Pancreas (tissue), 10 donors: Measurements from ENCODE around the gene RBM20. TPM values are rescaled to one million over a fixed set of nuclear protein-coding genes. Genes with fewer than 3 reads are reported as not detected.

Experiments
- ATAC-seq, 4 donors: fragments of 200-7000 bp; cut with Tn5 transposase; one replicate each; pipeline versions ENCODE4 v1.8.0 to v1.9.1; 2020; ENCODE audit warnings: mild to moderate bottlenecking in 4 of 4, moderate library complexity in 4 of 4
- DNase-seq, 6 donors: peaks; one replicate each; pipeline ENCODE4 v3.0.0-alpha.2; 2020
- FAIRE-seq: peaks from 2 replicates; lab custom pipeline; 2012; peaks lifted over from hg19 to GRCh38; lab: Jason Lieb, UNC
- H3K27ac ChIP-seq, 4 donors: fragments of 200-600 bp; sonication (generic); 1 replicate in 3 of 4; 2 replicates in 1 of 4; pipeline versions ENCODE4 v1.5.0 to v1.8.0; 2020
- H3K27me3 ChIP-seq, 4 donors: fragments of 200-600 bp; one replicate each; pipeline ENCODE4 v1.8.0; 2021
- H3K36me3 ChIP-seq, 3 donors: fragments of 200-600 bp; sonication (generic) in 1 of 3; one replicate each; pipeline versions ENCODE4 v1.5.0 to v1.8.0; 2020 to 2021
- H3K4me1 ChIP-seq, 3 donors: fragments of 200-600 bp; one replicate each; pipeline ENCODE4 v1.8.0; 2021
- H3K4me3 ChIP-seq, 4 donors: fragments of 200-600 bp; sonication (generic) in 2 of 4; one replicate each; pipeline versions ENCODE4 v1.5.0 to v1.8.0; 2020 to 2021
- H3K9me3 ChIP-seq, 4 donors: fragments of 200-600 bp; one replicate each; pipeline ENCODE4 v1.8.0; 2021
- WGBS, 2 donors: extraction: QIAGEN DNeasy Blood & Tissue Kit; methylation state at CpG; one replicate each; pipeline ENCODE4 v1.1.7; 2013; 5-methylcytosine and 5-hydroxymethylcytosine counted together
- intact Hi-C, 3 donors: fragments of 100-400 bp; cut with DNase I; formaldehyde crosslinking; loops; one replicate each; pipeline versions ENCODE4 v1.11.1 to v1.14.2; 2022
- polyA plus RNA-seq, 2 donors: library from polyadenylated mRNA; stranded (reverse); fragments of 200-250 nt; gene quantifications; one replicate each; pipeline ENCODE4 v1.2.3, GENCODE V29; 2013
- total RNA-seq, 6 donors: library from RNA; stranded (reverse); fragmentation: NEBNext Ultra II Directional in 4 of 6; extraction: Animal tissue kit (Norgen Biotek cat#: 25700) in 4 of 6; gene quantifications; one replicate each; pipeline versions ENCODE4 v1.2.1 to v1.2.4, GENCODE V29; 2021 to 2023
- TF ChIP-seq, protein P1 (sequence below), 4 donors: fragments of 200-600 bp; sonication (generic) in 3 of 4; IDR thresholded peaks; one replicate each; pipeline versions ENCODE4 v1.5.0 to v1.8.0; 2021; ENCODE audit warnings: antibody characterized with exemption in 4 of 4
- donor health status: healthy with polysubstance abuse.
- donor health status: DM: no; HTN: no; CAD: no; lungs with moderate emphysema.
- donor health status: DM: no; HTN: no; CAD: no.
- donor health status: control.
- donor health status: control.
- donor health status: Bipolar disorder and iron deficiency.
- donor health status: DM: yes; HTN: yes; CAD: no.
- donor health status: DM: no; HTN: no; CAD: no.
- donor health status: DM: no; HTN: no; CAD: no.
- donor health status: DM: yes; HTN: yes; CAD: no.

Gene RBM20
- total and polyA plus RNA-seq, 8 donors: 0.79 to 23.6 (median 3.7) TPM

DNA sequence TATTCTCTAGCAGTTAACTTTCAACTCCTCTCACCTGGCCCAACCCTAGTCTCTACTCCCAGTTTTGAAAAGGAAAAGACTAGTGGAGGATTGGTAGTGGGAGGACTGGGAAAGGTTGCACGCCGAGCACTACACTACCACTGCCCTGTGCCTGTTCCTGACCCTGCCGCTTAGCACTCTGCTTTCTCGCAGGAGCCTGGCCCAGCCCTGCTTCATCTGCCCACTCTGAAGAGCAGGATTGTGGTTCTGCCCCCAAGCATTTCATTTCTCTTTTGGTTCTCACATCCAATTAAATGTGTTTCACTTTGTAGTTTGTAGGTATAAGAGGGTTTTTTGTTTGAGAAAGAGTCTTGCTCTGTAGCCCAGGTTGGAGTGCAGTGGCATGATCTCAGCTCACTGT lies 31.5 kb upstream of the RBM20 start:
- H3K4me3 ChIP-seq: no peak overlapping the region
- WGBS, 2 donors: 88 to 91% methylated on average over 4 of the region's 4 CpGs
- ATAC-seq (no peak), DNase-seq (no peak), FAIRE-seq (no peak)
- TF ChIP-seq, protein P1, sequence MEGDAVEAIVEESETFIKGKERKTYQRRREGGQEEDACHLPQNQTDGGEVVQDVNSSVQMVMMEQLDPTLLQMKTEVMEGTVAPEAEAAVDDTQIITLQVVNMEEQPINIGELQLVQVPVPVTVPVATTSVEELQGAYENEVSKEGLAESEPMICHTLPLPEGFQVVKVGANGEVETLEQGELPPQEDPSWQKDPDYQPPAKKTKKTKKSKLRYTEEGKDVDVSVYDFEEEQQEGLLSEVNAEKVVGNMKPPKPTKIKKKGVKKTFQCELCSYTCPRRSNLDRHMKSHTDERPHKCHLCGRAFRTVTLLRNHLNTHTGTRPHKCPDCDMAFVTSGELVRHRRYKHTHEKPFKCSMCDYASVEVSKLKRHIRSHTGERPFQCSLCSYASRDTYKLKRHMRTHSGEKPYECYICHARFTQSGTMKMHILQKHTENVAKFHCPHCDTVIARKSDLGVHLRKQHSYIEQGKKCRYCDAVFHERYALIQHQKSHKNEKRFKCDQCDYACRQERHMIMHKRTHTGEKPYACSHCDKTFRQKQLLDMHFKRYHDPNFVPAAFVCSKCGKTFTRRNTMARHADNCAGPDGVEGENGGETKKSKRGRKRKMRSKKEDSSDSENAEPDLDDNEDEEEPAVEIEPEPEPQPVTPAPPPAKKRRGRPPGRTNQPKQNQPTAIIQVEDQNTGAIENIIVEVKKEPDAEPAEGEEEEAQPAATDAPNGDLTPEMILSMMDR (IDR thresholded peaks at IDR 0.05): no peak
- no peak overlapping the region for H3K27ac ChIP-seq
- no peaks in the 10 kb centered on the region for H3K4me1 ChIP-seq
- H3K36me3 ChIP-seq: no peaks in the 10 kb centered on the region
- intact Hi-C loops: no loop called here
- no peaks in the 10 kb centered on the region for H3K9me3 ChIP-seq
- H3K27me3 ChIP-seq: no peaks in the 10 kb centered on the region

DNA sequence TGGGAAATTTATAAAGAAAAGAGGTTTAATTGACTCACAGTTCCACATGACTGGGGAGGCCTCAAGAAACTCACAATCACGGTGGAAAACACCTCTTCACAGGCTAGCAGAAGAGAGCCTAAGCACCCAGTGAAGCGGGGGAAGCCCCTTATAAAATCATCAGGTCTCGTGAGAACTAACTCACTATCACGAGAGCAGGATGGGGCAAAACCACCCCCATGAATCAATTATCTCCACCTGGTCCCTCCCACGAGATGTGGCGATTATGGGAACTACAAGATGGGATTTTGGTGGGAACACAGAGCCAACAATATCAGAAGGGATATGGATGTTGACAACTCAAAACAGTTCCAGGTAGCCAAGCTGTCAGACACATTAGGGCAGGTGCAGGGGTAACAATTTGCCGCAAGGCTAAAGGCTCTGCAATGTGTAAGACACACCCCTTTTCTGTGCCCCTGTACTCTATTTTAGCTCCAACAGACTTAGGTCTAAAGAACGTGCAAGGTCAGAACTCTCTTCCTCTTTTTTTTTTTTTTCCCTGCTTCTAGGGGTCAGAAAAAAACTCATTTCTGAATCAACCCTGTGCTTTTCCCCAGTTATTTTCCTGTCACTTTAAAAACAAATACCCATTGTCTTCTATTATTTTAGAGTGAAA lies 30.7 kb upstream of the RBM20 start:
- no peak overlapping the region for H3K4me3 ChIP-seq
- whole genome bisulfite sequencing, 2 donors: 66 to 80% methylated on average over 8 of the region's 8 CpGs
- no peak for ATAC-seq
- DNase-seq: no peak
- no peaks in the 10 kb centered on the region for H3K4me1 ChIP-seq
- FAIRE-seq: no peak
- TF ChIP-seq, protein P1 (IDR thresholded peaks at IDR 0.05): no peak
- H3K27ac ChIP-seq: no peak overlapping the region
- H3K27me3 ChIP-seq: no peaks in the 10 kb centered on the region
- intact Hi-C loops: no loop called here
- H3K9me3 ChIP-seq: no peaks in the 10 kb centered on the region
- no peaks in the 10 kb centered on the region for H3K36me3 ChIP-seq

GRCh38 chr10:110613996-110614495 lies 30.1 kb upstream of the RBM20 start:
- ATAC-seq (no peak), FAIRE-seq (no peak), DNase-seq (no peak)
- no peak overlapping the region for H3K4me3 ChIP-seq
- no peaks in the 10 kb centered on the region for H3K27me3 ChIP-seq
- TF ChIP-seq, protein P1 (IDR thresholded peaks at IDR 0.05): no peak
- intact Hi-C loops: no loop called here
- no peaks in the 10 kb centered on the region for H3K9me3 ChIP-seq
- no peaks in the 10 kb centered on the region for H3K36me3 ChIP-seq
- 76 to 84% methylated on average over 9 of the region's 9 CpGs for WGBS, 2 donors
- no peaks in the 10 kb centered on the region for H3K4me1 ChIP-seq
- no peak overlapping the region for H3K27ac ChIP-seq

GRCh38 chr10:110615057-110615747 lies 28.9 kb upstream of the RBM20 start:
- TF ChIP-seq, protein P1 (IDR thresholded peaks at IDR 0.05): no peak
- ATAC-seq: no peak
- H3K4me1 ChIP-seq: no peaks in the 10 kb centered on the region
- H3K36me3 ChIP-seq: no peaks in the 10 kb centered on the region
- DNase-seq: no peak
- H3K9me3 ChIP-seq: no peaks in the 10 kb centered on the region
- H3K27me3 ChIP-seq: no peaks in the 10 kb centered on the region
- no peak overlapping the region for H3K4me3 ChIP-seq
- intact Hi-C loops: no loop called here
- no peak overlapping the region for H3K27ac ChIP-seq
- 51 to 65% methylated on average over 2 of the region's 2 CpGs for WGBS, 2 donors
- no peak for FAIRE-seq
